ENCODE results near the gene FCSK. TPM values are rescaled to one million over a fixed set of nuclear protein-coding genes. Genes with fewer than 3 reads are reported as not detected.

The FCSK gene
- total RNA-seq, 4 donors from 2014 or later: 20.3 to 40.2 (median 24.5) TPM

DNA sequence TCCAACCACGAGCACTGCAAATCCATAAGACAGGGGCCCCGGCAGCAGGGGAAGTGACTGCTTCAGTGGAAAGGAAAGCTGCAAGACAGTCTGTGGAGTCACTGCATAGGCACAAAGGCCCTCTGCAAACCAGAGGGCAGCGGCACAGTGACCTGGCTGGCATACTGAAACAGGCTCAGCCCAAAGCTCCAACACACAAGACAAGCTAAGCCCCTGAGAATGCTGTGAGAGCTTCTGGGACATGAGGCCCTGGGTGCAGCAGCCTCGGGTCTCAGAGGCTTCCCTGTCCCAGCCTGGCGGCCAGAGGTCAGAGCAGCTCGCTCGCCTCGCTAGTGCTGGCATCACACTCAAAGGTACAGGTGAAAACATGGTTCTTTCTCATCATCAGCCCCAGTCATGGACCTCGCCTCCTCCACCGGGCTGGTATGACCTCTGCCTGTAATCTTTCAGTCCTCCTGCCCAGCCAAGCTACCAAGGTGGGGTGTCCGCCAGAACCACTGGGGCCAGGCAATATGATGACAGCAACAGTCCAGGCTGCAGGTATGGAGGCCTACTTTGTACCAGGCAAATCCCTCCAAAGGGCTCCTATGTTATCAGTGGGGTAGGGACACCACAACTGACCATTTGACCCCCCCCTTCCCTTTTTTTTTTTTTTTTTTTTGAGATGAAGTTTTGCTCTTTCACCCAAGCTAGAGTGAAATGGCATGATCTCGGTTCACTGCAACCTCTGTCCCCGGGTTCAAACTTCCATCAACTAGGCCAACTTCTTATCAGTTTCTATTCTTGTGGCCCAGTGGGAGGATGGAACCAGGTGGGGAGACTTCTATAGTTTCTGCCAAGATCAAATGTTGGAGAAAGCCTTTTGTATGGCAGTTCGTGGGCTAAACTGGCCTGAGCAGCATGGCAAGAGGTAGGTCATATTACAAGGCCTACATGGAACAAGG, 34.7 kb upstream of the FCSK start:
- no peak for DNase-seq
- 86 to 91% methylated on average over 13 to 14 of the region's 14 CpGs for WGBS, 2 donors
- TF ChIP-seq POLR2A (IDR thresholded peaks at IDR 0.05): no peak
- TF ChIP-seq, protein P1, sequence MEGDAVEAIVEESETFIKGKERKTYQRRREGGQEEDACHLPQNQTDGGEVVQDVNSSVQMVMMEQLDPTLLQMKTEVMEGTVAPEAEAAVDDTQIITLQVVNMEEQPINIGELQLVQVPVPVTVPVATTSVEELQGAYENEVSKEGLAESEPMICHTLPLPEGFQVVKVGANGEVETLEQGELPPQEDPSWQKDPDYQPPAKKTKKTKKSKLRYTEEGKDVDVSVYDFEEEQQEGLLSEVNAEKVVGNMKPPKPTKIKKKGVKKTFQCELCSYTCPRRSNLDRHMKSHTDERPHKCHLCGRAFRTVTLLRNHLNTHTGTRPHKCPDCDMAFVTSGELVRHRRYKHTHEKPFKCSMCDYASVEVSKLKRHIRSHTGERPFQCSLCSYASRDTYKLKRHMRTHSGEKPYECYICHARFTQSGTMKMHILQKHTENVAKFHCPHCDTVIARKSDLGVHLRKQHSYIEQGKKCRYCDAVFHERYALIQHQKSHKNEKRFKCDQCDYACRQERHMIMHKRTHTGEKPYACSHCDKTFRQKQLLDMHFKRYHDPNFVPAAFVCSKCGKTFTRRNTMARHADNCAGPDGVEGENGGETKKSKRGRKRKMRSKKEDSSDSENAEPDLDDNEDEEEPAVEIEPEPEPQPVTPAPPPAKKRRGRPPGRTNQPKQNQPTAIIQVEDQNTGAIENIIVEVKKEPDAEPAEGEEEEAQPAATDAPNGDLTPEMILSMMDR (IDR thresholded peaks at IDR 0.05): no peak
- peaks cover 5 to 24% of the 10 kb centered on the region in 2 donors for H3K4me1 ChIP-seq
- no peaks in the 10 kb centered on the region for H3K36me3 ChIP-seq
- intact Hi-C loops (cut with DNase I): no loop called here
- H3K4me3 ChIP-seq (replicated peaks in 1 of 3): no peak overlapping the region
- no peaks in the 10 kb centered on the region for H3K27me3 ChIP-seq
- no peak overlapping the region for H3K27ac ChIP-seq
- no peaks in the 10 kb centered on the region for H3K9me3 ChIP-seq

DNA sequence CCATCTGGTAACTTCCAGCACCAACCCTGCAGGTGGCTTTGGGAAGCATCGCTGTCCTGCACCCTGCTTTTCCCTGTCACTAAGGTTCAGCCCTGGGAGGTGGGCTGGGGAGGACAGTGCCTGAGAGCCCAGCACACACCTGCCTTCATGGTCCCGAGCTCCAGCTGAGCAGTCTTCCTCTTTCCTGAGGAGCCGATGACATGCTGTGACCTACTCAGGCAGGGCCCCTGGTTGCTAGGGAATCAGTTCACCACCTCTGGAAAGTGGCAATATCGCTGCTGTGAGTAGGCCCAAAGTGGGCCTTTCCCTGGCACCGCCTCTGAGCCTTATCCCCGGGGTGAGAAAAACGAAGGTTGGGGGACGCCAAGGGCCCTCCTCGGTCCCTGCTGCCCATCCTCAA, 33.4 kb upstream of the FCSK start:
- intact Hi-C loops (cut with DNase I): no loop called here
- WGBS, 2 donors: 78 to 80% methylated on average over 6 of the region's 9 CpGs
- DNase-seq: no peak
- no peak overlapping the region for H3K27ac ChIP-seq
- H3K4me1 ChIP-seq: peaks cover 5 to 24% of the 10 kb centered on the region in 2 donors
- no peak overlapping the region for H3K4me3 ChIP-seq (replicated peaks in 1 of 3)
- no peaks in the 10 kb centered on the region for H3K9me3 ChIP-seq
- no peak for TF ChIP-seq POLR2A (IDR thresholded peaks at IDR 0.05)
- TF ChIP-seq, protein P1 (IDR thresholded peaks at IDR 0.05): no peak
- H3K27me3 ChIP-seq: no peaks in the 10 kb centered on the region
- no peaks in the 10 kb centered on the region for H3K36me3 ChIP-seq

DNA sequence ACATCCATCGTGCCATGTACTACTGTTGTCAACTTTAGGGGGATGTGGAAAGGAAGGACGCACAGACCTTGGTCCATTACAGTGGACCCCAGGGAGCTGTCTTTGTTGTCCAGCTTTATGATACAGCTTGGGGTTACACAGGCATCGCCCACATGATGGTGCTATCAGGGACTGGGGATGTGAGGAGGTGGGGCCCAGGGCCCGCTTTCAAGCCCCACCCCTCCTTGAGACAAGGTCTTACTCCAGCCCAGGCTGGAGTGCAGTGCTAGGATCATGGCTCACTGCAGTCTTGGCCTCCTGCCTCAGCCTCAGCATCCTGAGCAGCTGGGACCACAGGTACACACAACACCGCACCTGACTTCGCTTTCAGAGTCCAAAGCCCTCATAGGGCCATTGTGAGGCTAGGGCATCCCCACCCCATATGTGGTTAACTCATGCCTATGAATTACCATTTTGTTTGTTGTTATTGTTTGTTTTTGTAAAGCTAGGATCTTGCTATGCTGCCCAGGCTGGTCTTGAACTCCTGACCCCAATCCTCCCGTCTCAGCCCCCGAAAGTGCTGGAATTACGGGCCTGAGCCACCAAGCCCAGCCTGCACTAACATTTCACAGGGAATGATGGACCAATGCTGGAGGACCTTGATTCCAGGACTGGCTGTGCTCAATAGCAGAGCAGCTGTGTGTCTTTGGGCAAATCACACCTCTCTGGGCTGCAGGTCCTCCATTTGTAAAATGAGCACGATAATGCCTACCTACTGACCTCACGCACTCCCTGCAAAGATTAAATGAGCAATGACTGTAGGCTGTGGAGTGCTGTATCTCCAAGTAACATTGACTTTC, 32.7 kb upstream of the FCSK start:
- Histone ChIP-seq H3K9me3 (no peaks in the 10 kb centered on the region), H3K4me1 (peaks cover 5 to 20% of the 10 kb centered on the region in 2 donors), H3K36me3 (no peaks in the 10 kb centered on the region), H3K27ac (no peak overlapping the region), H3K27me3 (no peaks in the 10 kb centered on the region), H3K4me3 (replicated peaks in 1 of 3) (no peak overlapping the region)
- WGBS, 2 donors: 89 to 98% methylated on average over 9 to 11 of the region's 11 CpGs
- DNase-seq: no peak
- intact Hi-C loops (cut with DNase I): no loop called here
- TF ChIP-seq, protein P1 (IDR thresholded peaks at IDR 0.05): no peak
- TF ChIP-seq POLR2A (IDR thresholded peaks at IDR 0.05): no peak

DNA sequence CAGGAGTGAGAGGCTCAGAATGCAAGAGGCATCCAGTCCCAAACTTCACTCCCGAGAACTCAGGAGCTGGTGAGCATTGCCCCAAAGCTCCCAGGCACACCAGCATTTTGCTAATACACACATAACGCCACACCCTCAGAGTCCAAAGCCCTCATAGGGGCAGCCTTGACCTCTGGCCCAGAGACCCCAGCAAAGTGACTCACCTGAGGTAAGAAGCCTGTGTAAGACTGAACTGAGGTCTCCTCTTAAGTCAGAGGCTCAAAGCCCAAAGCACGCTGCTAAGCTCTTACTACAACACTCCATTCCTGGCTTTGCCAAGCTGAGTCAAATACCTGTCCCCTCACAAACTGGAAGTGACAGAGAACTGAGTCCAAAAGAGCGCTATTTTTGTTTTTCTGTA, 31.9 kb upstream of the FCSK start:
- no peaks in the 10 kb centered on the region for H3K27me3 ChIP-seq
- no peak overlapping the region for H3K27ac ChIP-seq
- H3K36me3 ChIP-seq: no peaks in the 10 kb centered on the region
- H3K4me3 ChIP-seq (replicated peaks in 1 of 3): no peak overlapping the region
- intact Hi-C loops (cut with DNase I): no loop called here
- H3K4me1 ChIP-seq: peaks cover 0 to 15% of the 10 kb centered on the region in 2 donors
- no peak for DNase-seq
- TF ChIP-seq POLR2A (IDR thresholded peaks at IDR 0.05): no peak
- TF ChIP-seq, protein P1 (IDR thresholded peaks at IDR 0.05): no peak
- WGBS, 2 donors: 77 to 96% methylated on average over 4 of the region's 4 CpGs
- no peaks in the 10 kb centered on the region for H3K9me3 ChIP-seq
